Endometrial microvascular endothelial cells (primary cell): ENCODE measurements around the gene COG1. TPM values are rescaled to one million over a fixed set of nuclear protein-coding genes. Genes with fewer than 3 reads are reported as not detected.

Experiments
- in situ Hi-C: cut with HindIII; loops from 2 replicates; pipeline ENCODE4 v1.10.0; 2017; ENCODE audit warnings: low sequenced_read_pairs, low pct_unique_long_range_greater_than_20kb; ENCODE audit errors: inconsistent ontology term
- total RNA-seq: library from RNA; depleted of rRNA; stranded (reverse); fragments of >200 nt; gene quantifications from one replicate; pipeline ENCODE4 v1.2.3, GENCODE V29; 2015; ENCODE audit errors: inconsistent ontology term

The COG1 gene
- total RNA-seq, 1 donor from 2014 or later: 32.5 TPM

DNA sequence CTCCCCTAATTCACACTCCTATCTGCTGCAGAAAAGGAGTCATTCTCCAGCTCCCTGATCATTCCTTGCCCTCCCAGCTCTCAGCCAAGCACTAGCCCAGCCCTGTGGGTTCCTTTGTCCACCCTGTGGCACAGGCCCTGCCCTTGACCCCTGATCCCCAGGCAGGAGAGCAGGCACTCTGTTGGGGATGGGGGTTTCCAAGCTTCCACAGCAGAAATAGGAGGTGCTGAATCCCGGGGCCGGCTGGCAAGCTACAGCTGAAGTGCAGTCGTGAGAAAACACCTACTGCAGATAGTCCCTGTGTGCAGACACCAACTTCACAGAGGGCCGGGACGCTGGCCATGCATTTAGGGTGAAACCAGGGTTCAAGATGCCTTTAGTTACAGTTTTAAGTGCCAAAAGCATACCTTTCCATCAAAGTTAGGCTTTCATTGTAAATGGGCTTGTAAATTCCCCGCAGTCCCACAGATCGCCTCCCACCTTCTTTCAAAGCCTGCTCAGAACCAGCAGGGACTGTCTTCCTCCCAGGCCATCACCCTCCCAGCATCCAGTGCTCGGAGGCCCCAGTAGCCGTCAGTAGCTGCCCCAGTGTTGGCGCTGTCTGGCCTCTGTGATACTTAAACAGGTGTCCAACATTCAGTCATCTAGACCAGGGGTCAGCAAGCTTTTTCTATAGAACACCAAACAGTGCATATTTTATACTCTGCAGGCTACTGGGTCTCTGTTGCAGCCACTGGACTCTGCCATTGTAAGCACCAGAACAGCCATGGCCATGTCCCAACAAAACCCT lies 58.2 kb downstream of the COG1 start:
- in situ Hi-C loops: no loop called here

DNA sequence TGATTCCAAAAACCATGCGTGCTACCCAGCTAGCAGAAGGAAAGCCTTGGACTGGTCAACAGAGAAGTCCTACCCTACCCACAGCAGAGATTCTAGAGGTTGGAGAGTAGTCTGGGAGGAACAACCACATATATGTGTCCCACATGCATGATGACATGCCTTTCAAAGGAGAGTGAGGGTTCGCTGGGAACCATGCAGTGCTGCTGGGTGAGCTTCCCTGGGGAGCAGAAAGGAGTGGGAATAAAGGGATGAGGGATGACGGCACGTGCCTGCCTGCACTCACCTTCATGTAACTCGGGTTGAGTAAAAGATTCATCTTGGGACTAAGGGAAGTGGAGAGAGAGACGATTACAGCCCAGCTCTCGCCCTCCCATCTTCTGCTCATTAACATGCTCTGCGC lies 59.0 kb downstream of the COG1 start:
- in situ Hi-C loops: no loop called here

DNA sequence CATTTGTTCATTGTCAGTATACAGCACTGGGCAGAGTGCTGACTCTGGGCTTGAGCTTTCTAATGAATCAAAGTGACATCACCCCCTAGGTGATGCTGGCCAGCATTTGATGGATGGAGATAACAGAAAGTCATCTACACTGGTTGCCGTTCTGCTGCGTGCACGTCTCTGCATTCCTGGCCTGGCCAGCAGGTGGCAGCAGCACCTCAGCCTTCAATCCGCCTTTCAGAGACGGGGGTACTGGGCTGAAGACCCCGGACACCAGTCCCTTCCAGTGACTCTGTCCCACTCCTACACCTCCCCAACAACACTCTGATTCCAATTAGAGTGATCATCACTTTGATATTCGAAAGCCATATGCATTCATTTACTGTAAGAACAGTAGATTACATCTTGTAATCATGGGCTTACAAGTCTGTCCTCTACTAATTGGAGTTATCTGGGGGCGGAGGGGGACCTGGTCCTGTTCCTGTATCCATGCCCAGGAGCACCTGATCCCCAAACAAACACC lies 62.9 kb downstream of the COG1 start:
- in situ Hi-C loops: no loop called here

DNA sequence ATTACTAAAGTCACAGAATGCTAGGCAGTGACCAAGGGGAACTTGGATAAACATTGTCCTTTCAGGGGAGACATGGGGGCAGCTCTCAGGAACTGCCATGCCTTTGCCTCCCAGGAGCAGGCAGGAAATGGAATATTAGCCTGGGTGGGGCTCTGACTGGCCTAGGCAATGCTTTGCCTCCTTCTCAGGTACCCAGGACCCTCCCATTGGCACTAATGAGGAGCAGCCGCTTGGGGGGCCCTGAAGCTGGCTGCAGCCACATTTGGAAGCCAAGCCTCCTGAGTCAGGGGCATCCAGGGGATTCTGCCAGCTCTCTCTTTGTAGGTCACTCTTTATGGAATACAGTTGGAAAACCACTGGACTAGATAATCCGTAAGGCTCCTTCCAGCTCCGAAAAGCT lies 63.4 kb downstream of the COG1 start:
- in situ Hi-C loops: no loop called here

GRCh38 chr17:73257516-73257915 lies 64.7 kb downstream of the COG1 start:
- in situ Hi-C loops: no loop called here

Other genes starting within 250 kb of the COG1 start
- 11.8 TPM for gene SLC39A11, start 100.4 kb upstream of the COG1 start, total RNA-seq
- gene SSTR2, start 28.0 kb upstream of the COG1 start, total RNA-seq: not detected
- not detected for gene CPSF4L, start 68.8 kb downstream of the COG1 start, total RNA-seq
- gene CDC42EP4, start 118.9 kb downstream of the COG1 start, total RNA-seq: 40.3 TPM